ENCODE data around the gene MCTP2.

DNA sequence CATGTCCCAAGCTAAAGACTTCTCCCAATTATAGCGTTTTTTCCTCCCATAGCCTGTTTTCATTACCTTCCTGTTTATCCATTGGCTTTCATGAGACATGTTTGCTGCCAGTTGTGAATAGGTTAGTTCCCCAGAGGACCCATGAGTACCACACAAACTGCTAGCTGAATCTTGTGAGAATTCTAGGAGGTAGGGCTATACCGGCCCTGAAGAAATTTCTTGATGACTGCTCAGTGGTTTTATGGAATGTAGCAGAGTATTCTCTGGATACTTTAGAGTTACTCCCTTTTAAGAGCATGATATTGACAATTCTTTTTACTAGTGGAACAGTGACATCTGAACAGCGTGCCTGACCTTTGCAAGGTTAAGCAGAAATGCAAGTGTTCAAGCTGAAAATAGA is 210.4 kb downstream of the MCTP2 start:
- TF ChIP-seq CEBPB (tag; IDR thresholded peaks at IDR 0.05) (no peak), RCOR1 (IDR thresholded peaks at IDR 0.05; ENCODE audit: borderline replicate concordance in 1 of 2, low read depth in 2 of 2, low read length in 2 of 2) (no peak), NFE2L1 (tag; IDR thresholded peaks at IDR 0.05; ENCODE audit: borderline replicate concordance, low read depth) (no peak), TAF1 (IDR thresholded peaks at IDR 0.05; ENCODE audit: control insufficient read depth, extremely low read depth, insufficient read depth, low read length, severe bottlenecking) (no peak), EZH2 (IDR thresholded peaks at IDR 0.05; ENCODE audit: borderline replicate concordance, low read depth, low read length) (no peak), HDAC6 (IDR thresholded peaks at IDR 0.05; ENCODE audit: low read depth, low read length) (no peak), ZNF785 (CRISPR knock-in tag; IDR thresholded peaks at IDR 0.05) (no peak), MED1 (CRISPR knock-in tag; IDR thresholded peaks at IDR 0.05; ENCODE audit: borderline replicate concordance) (no peak)
- TF ChIP-seq, protein P1, sequence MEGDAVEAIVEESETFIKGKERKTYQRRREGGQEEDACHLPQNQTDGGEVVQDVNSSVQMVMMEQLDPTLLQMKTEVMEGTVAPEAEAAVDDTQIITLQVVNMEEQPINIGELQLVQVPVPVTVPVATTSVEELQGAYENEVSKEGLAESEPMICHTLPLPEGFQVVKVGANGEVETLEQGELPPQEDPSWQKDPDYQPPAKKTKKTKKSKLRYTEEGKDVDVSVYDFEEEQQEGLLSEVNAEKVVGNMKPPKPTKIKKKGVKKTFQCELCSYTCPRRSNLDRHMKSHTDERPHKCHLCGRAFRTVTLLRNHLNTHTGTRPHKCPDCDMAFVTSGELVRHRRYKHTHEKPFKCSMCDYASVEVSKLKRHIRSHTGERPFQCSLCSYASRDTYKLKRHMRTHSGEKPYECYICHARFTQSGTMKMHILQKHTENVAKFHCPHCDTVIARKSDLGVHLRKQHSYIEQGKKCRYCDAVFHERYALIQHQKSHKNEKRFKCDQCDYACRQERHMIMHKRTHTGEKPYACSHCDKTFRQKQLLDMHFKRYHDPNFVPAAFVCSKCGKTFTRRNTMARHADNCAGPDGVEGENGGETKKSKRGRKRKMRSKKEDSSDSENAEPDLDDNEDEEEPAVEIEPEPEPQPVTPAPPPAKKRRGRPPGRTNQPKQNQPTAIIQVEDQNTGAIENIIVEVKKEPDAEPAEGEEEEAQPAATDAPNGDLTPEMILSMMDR (IDR thresholded peaks at IDR 0.05 in 2 of 3, conservative IDR thresholded peaks at IDR 0.05 in 1 of 3; ENCODE audit: insufficient read depth in 2 of 3, low read depth in 1 of 3, low read length in 3 of 3), result no peak
- TF ChIP-seq, protein P2, sequence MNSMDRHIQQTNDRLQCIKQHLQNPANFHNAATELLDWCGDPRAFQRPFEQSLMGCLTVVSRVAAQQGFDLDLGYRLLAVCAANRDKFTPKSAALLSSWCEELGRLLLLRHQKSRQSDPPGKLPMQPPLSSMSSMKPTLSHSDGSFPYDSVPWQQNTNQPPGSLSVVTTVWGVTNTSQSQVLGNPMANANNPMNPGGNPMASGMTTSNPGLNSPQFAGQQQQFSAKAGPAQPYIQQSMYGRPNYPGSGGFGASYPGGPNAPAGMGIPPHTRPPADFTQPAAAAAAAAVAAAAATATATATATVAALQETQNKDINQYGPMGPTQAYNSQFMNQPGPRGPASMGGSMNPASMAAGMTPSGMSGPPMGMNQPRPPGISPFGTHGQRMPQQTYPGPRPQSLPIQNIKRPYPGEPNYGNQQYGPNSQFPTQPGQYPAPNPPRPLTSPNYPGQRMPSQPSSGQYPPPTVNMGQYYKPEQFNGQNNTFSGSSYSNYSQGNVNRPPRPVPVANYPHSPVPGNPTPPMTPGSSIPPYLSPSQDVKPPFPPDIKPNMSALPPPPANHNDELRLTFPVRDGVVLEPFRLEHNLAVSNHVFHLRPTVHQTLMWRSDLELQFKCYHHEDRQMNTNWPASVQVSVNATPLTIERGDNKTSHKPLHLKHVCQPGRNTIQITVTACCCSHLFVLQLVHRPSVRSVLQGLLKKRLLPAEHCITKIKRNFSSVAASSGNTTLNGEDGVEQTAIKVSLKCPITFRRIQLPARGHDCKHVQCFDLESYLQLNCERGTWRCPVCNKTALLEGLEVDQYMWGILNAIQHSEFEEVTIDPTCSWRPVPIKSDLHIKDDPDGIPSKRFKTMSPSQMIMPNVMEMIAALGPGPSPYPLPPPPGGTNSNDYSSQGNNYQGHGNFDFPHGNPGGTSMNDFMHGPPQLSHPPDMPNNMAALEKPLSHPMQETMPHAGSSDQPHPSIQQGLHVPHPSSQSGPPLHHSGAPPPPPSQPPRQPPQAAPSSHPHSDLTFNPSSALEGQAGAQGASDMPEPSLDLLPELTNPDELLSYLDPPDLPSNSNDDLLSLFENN (IDR thresholded peaks at IDR 0.05; ENCODE audit: low read depth in 2 of 2, low read length in 2 of 2), result no peak
- TF ChIP-seq, protein P3, sequence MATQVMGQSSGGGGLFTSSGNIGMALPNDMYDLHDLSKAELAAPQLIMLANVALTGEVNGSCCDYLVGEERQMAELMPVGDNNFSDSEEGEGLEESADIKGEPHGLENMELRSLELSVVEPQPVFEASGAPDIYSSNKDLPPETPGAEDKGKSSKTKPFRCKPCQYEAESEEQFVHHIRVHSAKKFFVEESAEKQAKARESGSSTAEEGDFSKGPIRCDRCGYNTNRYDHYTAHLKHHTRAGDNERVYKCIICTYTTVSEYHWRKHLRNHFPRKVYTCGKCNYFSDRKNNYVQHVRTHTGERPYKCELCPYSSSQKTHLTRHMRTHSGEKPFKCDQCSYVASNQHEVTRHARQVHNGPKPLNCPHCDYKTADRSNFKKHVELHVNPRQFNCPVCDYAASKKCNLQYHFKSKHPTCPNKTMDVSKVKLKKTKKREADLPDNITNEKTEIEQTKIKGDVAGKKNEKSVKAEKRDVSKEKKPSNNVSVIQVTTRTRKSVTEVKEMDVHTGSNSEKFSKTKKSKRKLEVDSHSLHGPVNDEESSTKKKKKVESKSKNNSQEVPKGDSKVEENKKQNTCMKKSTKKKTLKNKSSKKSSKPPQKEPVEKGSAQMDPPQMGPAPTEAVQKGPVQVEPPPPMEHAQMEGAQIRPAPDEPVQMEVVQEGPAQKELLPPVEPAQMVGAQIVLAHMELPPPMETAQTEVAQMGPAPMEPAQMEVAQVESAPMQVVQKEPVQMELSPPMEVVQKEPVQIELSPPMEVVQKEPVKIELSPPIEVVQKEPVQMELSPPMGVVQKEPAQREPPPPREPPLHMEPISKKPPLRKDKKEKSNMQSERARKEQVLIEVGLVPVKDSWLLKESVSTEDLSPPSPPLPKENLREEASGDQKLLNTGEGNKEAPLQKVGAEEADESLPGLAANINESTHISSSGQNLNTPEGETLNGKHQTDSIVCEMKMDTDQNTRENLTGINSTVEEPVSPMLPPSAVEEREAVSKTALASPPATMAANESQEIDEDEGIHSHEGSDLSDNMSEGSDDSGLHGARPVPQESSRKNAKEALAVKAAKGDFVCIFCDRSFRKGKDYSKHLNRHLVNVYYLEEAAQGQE (IDR thresholded peaks at IDR 0.05; ENCODE audit: borderline replicate concordance), result no peak
- TF ChIP-seq, protein P3 (CRISPR knock-in tag; IDR thresholded peaks at IDR 0.05; ENCODE audit: low read depth), result no peak

All from K562 (cell line).